ENCODE data around the gene ABCA6. TPM values are rescaled to one million over a fixed set of nuclear protein-coding genes. Genes with fewer than 3 reads are reported as not detected.

Gene ABCA6, protein sequence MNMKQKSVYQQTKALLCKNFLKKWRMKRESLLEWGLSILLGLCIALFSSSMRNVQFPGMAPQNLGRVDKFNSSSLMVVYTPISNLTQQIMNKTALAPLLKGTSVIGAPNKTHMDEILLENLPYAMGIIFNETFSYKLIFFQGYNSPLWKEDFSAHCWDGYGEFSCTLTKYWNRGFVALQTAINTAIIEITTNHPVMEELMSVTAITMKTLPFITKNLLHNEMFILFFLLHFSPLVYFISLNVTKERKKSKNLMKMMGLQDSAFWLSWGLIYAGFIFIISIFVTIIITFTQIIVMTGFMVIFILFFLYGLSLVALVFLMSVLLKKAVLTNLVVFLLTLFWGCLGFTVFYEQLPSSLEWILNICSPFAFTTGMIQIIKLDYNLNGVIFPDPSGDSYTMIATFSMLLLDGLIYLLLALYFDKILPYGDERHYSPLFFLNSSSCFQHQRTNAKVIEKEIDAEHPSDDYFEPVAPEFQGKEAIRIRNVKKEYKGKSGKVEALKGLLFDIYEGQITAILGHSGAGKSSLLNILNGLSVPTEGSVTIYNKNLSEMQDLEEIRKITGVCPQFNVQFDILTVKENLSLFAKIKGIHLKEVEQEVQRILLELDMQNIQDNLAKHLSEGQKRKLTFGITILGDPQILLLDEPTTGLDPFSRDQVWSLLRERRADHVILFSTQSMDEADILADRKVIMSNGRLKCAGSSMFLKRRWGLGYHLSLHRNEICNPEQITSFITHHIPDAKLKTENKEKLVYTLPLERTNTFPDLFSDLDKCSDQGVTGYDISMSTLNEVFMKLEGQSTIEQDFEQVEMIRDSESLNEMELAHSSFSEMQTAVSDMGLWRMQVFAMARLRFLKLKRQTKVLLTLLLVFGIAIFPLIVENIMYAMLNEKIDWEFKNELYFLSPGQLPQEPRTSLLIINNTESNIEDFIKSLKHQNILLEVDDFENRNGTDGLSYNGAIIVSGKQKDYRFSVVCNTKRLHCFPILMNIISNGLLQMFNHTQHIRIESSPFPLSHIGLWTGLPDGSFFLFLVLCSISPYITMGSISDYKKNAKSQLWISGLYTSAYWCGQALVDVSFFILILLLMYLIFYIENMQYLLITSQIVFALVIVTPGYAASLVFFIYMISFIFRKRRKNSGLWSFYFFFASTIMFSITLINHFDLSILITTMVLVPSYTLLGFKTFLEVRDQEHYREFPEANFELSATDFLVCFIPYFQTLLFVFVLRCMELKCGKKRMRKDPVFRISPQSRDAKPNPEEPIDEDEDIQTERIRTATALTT (N-terminal part only)
- total RNA-seq (under 1 TPM; 0.16 to 0.20 TPM), polyA plus RNA-seq (not detected)

DNA sequence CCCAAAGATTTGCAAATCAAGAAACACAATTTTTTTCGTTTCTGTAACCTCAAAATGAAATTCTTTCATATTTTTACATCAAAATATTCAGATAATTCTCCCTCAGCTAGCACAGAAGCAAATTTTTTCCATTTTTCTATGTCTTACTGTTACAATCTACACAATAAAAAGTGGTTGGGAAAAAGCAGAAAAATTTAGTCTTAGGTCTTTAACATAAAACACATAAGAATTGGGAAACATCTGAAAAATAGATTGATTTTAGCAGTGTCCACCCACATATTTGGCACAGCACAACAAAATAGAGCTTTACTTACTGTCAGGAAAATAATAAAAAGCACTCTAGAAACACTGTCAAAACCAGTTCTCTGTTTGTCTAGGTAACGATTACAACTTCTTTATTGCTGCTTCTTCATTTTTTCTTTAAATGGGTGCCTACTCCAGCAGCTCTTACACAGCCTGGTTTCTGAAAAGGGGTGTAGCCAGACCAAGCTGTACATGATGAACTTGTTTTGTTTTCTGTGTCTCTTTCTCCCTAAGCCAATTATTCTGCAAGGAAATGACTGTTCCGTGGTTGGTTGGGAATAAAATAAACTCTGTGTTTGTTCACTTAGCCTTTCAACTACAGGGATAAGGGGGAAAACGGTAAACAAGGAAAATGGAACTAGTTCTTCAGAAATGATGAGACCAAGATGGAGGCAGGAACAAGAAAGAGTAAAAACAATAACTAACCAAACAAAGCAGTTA lies at the start of gene ABCA6:
Gene ABCA6 (minus strand): TSS at position 465 of the 744 bp plus-strand sequence. CDS start 1,192 bp downstream, outside the sequence.
- H3K4me3 ChIP-seq (ENCODE audit: low read length): no peak within 1 kb of the TSS
- DNase-seq: no peak
- H3K27me3 ChIP-seq (ENCODE audit: insufficient read depth, low read length, poor library complexity, severe bottlenecking): no peaks in the 10 kb centered on the region
- H3K9me3 ChIP-seq (ENCODE audit: low read length): no peaks in the 10 kb centered on the region
- no peak within 1 kb of the TSS for H3K27ac Mint-ChIP-seq
- H3K4me1 Mint-ChIP-seq: no peaks in the 10 kb centered on the region
- no peaks in the 10 kb centered on the region for H3K4me1 ChIP-seq (ENCODE audit: insufficient read depth, low read length)
- peaks cover 0 to 8% (median 0%) of the 10 kb centered on the region in 3 donors for H3K36me3 Mint-ChIP-seq
- H3K36me3 ChIP-seq (ENCODE audit: insufficient read depth, low read length): no peaks in the 10 kb centered on the region
- ChIA-PET POLR2A (no interaction called here), CTCF (no interaction called here)
- H3K27ac ChIP-seq (ENCODE audit: low read depth, low read length): no peak within 1 kb of the TSS
- H3K9me3 Mint-ChIP-seq: peaks cover 0 to 6% (median 0%) of the 10 kb centered on the region in 5 donors
- no peak within 1 kb of the TSS for H3K4me3 Mint-ChIP-seq
- H3K27me3 Mint-ChIP-seq: peaks cover 3 to 5% of the 10 kb centered on the region in 2 donors

DNA sequence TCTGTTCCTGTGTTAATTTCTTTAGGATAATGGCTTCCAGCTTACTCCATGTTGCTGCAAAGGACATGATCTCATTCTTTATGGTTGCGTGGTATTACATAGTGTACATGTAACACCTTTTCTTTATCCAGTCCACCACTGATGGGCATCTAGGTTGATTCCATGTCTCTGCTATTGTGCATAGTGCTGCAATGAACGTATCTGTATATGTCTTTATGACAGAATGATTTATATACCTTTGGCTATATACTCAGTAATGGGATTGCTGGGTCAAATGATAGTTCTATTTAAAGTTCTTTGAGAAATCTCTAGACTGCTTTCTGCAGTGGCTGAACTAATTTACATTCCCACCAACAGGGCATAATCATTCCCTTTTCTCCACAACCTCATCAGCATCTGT lies 47.1 kb upstream of the ABCA6 start:
- H3K9me3 Mint-ChIP-seq: no peaks in the 10 kb centered on the region
- ChIA-PET POLR2A (no interaction called here), CTCF (no interaction called here)

DNA sequence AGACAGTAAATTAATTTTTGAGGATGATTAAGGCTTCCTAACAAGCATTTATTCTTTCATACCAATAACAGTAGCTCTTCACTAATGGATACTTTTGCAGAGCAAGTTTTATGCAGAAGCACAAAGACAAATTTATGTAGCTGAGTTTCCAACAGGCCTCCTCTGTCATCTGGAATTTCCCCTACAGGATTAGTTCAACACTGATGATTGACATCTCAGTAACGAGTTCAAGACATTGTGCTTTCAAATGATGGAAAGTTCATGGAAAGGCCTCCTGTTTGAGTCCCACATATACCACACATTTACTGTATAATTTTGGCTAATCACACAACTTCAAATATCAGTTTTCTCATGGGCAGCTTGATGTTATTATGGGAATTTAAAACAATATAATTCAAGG lies 46.4 kb upstream of the ABCA6 start:
- ChIA-PET CTCF (no interaction called here), POLR2A (no interaction called here)
- Mint-ChIP-seq H3K4me1 (no peaks in the 10 kb centered on the region), H3K36me3 (peaks cover 0 to 2% (median 0%) of the 10 kb centered on the region in 3 donors), H3K9me3 (no peaks in the 10 kb centered on the region), H3K27me3 (peaks cover 0 to 1% of the 10 kb centered on the region in 2 donors), H3K27ac (no peak overlapping the region), H3K4me3 (no peak overlapping the region)
- Histone ChIP-seq H3K36me3 (ENCODE audit: insufficient read depth, low read length) (no peaks in the 10 kb centered on the region), H3K4me3 (ENCODE audit: low read length) (no peak overlapping the region), H3K27ac (ENCODE audit: low read depth, low read length) (no peak overlapping the region), H3K27me3 (ENCODE audit: insufficient read depth, low read length, poor library complexity, severe bottlenecking) (no peaks in the 10 kb centered on the region), H3K4me1 (ENCODE audit: insufficient read depth, low read length) (no peaks in the 10 kb centered on the region), H3K9me3 (ENCODE audit: low read length) (no peaks in the 10 kb centered on the region)
- DNase-seq: no peak

More for the DNA sequence above, 47.1 kb upstream of the ABCA6 start:
- Histone ChIP-seq H3K27ac (ENCODE audit: low read depth, low read length) (no peak overlapping the region), H3K9me3 (ENCODE audit: low read length) (no peaks in the 10 kb centered on the region), H3K36me3 (ENCODE audit: insufficient read depth, low read length) (no peaks in the 10 kb centered on the region), H3K4me3 (ENCODE audit: low read length) (no peak overlapping the region), H3K4me1 (ENCODE audit: insufficient read depth, low read length) (no peaks in the 10 kb centered on the region), H3K27me3 (ENCODE audit: insufficient read depth, low read length, poor library complexity, severe bottlenecking) (no peaks in the 10 kb centered on the region)
- Mint-ChIP-seq H3K4me3 (no peak overlapping the region), H3K4me1 (no peaks in the 10 kb centered on the region), H3K36me3 (peaks cover 0 to 4% (median 2%) of the 10 kb centered on the region in 3 donors), H3K27me3 (peaks cover 0 to 1% of the 10 kb centered on the region in 2 donors), H3K27ac (no peak overlapping the region)
- DNase-seq: no peak

DNA sequence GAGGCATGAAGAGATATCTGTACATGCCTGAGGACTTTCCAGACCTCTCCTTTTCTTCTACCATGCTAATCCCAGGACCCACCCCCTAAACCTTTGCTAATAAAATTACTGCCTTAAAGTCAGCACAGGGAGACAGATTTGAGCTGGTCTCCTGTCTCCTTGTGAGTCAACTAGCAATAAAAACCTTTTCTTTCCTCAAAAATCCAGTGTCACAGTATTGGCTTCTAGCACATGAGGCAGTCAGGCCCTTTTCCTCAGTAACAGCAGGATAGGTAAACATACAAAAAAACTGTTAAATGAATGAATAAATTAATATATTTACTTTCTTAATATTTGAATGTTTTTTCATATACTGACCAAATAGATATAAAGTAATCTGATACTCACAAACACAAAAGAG lies 45.6 kb upstream of the ABCA6 start:
- Histone ChIP-seq H3K4me3 (ENCODE audit: low read length) (no peak overlapping the region), H3K27ac (ENCODE audit: low read depth, low read length) (no peak overlapping the region), H3K36me3 (ENCODE audit: insufficient read depth, low read length) (no peaks in the 10 kb centered on the region), H3K4me1 (ENCODE audit: insufficient read depth, low read length) (no peaks in the 10 kb centered on the region), H3K9me3 (ENCODE audit: low read length) (no peaks in the 10 kb centered on the region), H3K27me3 (ENCODE audit: insufficient read depth, low read length, poor library complexity, severe bottlenecking) (no peaks in the 10 kb centered on the region)
- peaks cover 0 to 1% of the 10 kb centered on the region in 2 donors for H3K27me3 Mint-ChIP-seq
- H3K36me3 Mint-ChIP-seq: no peaks in the 10 kb centered on the region
- POLR2A ChIA-PET: no interaction called here
- H3K27ac Mint-ChIP-seq: no peak overlapping the region
- DNase-seq: no peak
- no peaks in the 10 kb centered on the region for H3K4me1 Mint-ChIP-seq
- no peak overlapping the region for H3K4me3 Mint-ChIP-seq
- CTCF ChIA-PET: no interaction called here
- no peaks in the 10 kb centered on the region for H3K9me3 Mint-ChIP-seq

DNA sequence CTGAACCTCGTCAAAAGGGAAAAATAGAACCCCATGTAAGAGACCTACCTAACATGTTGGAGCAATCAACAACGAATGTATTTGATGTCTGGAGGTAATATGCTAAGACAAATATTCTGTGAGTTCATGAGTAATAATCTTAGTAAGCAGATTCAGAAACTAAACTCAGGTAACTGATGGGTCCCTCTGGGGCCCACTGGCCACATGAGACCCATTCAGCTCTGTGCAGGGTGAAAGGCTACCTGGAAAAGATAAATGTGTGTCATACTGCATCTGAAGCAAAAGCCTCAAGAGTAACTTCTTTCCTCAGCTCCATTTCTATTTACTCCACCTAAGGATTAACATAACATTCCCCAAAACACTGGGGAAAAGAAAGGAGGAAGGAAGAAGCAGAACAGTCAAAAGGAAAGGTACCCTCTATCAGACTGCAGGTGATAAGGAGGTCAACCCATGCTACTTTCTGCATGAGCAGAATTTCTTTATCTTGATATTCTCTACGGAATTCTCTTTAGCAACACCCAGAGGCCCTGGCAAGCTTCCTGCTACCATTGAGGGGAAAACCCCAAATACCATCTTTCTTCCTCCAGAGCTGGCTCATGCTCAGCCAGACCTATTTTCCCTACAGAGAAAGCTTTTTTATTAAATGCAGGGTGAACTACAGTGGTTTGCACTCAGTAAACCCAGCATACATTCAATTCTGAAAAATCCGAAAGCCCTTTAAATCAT lies 37.7 kb upstream of the ABCA6 start:
- no peak overlapping the region for H3K4me3 Mint-ChIP-seq
- H3K4me1 ChIP-seq (ENCODE audit: insufficient read depth, low read length): no peaks in the 10 kb centered on the region
- peak overlapping the region in 1 of 8 donors; percentile 17 for H3K27ac Mint-ChIP-seq
- peaks cover 0 to 3% (median 0%) of the 10 kb centered on the region in 3 donors for H3K36me3 Mint-ChIP-seq
- H3K4me1 Mint-ChIP-seq: no peaks in the 10 kb centered on the region
- ChIA-PET CTCF (no interaction called here), POLR2A (no interaction called here)
- H3K36me3 ChIP-seq (ENCODE audit: insufficient read depth, low read length): no peaks in the 10 kb centered on the region
- H3K9me3 ChIP-seq (ENCODE audit: low read length): no peaks in the 10 kb centered on the region
- no peak overlapping the region for H3K4me3 ChIP-seq (ENCODE audit: low read length)
- no peaks in the 10 kb centered on the region for H3K27me3 Mint-ChIP-seq
- H3K27ac ChIP-seq (ENCODE audit: low read depth, low read length): no peak overlapping the region
- no peaks in the 10 kb centered on the region for H3K9me3 Mint-ChIP-seq
- DNase-seq: no peak
- H3K27me3 ChIP-seq (ENCODE audit: insufficient read depth, low read length, poor library complexity, severe bottlenecking): no peaks in the 10 kb centered on the region

DNA sequence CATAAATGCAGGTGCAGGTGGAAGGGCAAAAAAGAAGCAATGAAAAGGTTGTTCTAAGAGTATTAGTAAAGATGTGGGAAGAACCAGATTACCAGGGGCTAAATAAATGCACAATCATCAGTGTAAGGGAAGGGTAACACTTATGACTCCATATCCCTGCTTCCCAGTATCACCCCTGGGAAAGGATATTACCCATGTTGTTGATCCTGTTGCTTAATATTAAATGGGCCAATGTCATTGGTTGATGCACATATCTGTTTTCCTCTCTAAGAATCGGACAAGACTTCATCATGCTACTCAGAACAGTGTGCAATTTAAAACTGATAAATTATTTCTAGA lies 34.7 kb upstream of the ABCA6 start:
- H3K36me3 Mint-ChIP-seq: peaks cover 0 to 3% (median 0%) of the 10 kb centered on the region in 3 donors

More for the DNA sequence above, 34.7 kb upstream of the ABCA6 start:
- Mint-ChIP-seq H3K4me1 (no peaks in the 10 kb centered on the region), H3K27me3 (no peaks in the 10 kb centered on the region), H3K9me3 (no peaks in the 10 kb centered on the region), H3K4me3 (no peak overlapping the region), H3K27ac (no peak overlapping the region)
- Histone ChIP-seq H3K4me3 (ENCODE audit: low read length) (no peak overlapping the region), H3K4me1 (ENCODE audit: insufficient read depth, low read length) (no peaks in the 10 kb centered on the region), H3K9me3 (ENCODE audit: low read length) (no peaks in the 10 kb centered on the region), H3K27me3 (ENCODE audit: insufficient read depth, low read length, poor library complexity, severe bottlenecking) (no peaks in the 10 kb centered on the region), H3K27ac (ENCODE audit: low read depth, low read length) (no peak overlapping the region), H3K36me3 (ENCODE audit: insufficient read depth, low read length) (no peaks in the 10 kb centered on the region)
- CTCF ChIA-PET: no interaction called here
- POLR2A ChIA-PET: no interaction called here
- no peak for DNase-seq
